HG02852 (cell line): ENCODE measurements around the gene MYH16.
"Not testable (repeated sequence)": the region's sequence is repeated elsewhere in the genome, so short reads cannot be mapped to it uniquely, and the experiment has no call there.

Experiments used
- ATAC-seq: cut with Tn5 transposase; IDR thresholded peaks from one replicate; pipeline ENCODE4 v1.9.1; 2021; ENCODE audit warnings: mild to moderate bottlenecking, moderate library complexity; ENCODE audit not compliant: unreplicated experiment

MYH16 gene

DNA sequence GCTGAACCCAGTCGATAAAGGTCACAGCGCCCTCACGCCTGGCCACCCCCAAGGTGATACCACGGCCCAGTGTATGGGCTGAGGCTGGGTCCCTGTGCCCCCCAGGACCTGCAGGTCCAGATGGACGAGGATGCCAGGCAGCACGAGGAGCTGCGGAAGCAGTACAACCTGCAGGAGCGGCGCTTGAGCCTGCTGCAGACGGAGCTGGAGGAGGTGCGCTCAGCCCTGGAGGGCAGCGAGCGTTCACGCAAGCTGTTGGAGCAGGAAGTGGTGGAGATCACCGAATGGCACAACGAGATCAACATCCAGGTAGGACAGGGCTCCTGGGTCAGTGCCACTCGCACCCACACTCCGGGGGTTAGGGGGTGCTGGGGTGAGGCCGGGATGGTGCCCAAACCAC is 28.9 kb downstream of the MYH16 start:
- no peak for ATAC-seq

DNA sequence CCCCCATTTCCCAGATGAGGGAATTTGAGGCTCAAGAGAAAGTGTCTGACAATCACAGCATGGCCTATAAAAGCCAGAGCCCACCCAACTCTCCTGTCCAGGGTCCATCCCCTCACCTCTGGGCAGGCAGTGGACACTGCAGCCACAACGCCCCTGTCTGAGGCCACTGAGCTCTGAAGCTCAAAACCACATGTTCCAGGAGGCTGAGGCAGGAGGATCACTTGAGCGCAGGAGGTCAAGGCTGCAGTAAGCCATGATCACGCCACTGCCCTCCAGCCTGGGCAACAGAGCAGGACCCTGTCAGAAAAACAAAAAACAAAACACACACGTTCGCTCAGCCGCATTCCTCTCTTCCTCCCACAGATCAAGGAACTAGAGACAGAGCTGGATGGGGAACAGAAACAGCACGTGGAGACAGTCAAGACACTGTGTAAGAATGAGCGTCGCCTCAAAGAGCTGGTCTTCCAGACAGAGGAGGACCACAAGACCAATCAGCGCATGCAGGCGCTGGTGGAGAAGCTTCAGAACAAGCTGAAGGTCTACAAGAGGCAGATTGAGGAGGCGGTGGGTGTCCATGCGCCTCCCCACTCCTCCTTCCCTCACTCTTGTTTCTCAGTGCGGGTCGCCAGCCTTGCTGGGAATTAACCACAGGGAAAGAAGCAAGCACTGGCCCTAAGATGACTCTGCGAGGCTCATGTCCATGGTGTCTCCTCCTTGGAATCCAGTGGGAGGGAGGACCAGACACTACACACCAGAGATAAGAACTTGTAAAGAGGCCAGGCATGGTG is 33.0 kb downstream of the MYH16 start:
- no peak for ATAC-seq

GRCh38 chr7:99308461-99309074 is 35.9 kb downstream of the MYH16 start:
- no peak for ATAC-seq

GRCh38 chr7:99309111-99309510 is 36.5 kb downstream of the MYH16 start:
- no peak for ATAC-seq

GRCh38 chr7:99310004-99310403 is 37.4 kb downstream of the MYH16 start:
- no peak for ATAC-seq

GRCh38 chr7:99311702-99312101 is 39.1 kb downstream of the MYH16 start:
- no peak for ATAC-seq

- ATAC-seq: no peak
Measured at GRCh38 chr7:99312316-99313203, 39.9 kb downstream of the MYH16 start.

GRCh38 chr7:99313204-99313573 is 40.5 kb downstream of the MYH16 start:
- ATAC-seq: no peak

DNA sequence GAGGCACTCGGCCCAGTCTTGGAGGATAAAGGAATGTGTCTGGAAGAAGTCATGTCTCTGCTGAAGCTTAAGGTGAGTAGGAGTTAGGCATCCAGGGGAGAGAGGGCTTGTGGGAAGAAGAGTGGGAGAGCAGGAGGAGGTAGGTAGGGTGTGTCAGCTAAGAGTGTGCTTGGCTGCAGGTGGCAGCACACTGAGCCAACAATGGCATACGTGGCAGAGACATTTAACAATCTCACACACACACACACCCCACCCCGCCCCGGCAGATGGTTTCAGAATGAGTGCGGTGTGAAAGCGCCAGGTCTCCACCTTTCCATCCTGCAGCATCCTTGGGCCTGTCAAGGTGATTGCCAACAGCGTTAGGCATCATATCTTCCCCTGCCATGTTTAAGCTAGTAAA is 41.9 kb downstream of the MYH16 start:
- no peak for ATAC-seq

GRCh38 chr7:99320371-99320770 is 47.7 kb downstream of the MYH16 start:
- ATAC-seq: no peak

GRCh38 chr7:99322659-99323058 is 50.0 kb downstream of the MYH16 start:
- ATAC-seq: not testable (repeated sequence)

DNA sequence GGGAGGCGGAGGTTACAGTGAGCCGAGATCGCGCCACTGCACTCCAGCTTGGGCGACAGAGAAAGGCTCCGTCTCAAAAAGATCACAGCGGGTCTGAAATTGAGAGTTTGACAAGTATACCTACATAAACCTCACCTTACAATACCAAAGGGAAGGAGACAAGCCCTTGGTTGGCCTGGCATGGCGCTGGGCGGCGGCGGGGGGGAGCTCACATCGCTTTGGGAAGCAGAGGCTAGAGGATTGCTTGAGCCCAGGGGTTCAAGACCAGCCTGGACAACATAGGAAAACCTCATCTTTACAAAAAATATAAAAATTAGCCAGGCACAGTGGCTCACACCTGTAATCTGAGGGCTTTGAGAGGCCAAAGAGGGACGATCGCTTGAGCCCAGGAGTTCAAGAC is 51.9 kb downstream of the MYH16 start:
- ATAC-seq: no peak

- no peak for ATAC-seq
Measured at GRCh38 chr7:99325001-99325493, 52.4 kb downstream of the MYH16 start.

- peak; percentile 88 for ATAC-seq
Measured at GRCh38 chr7:99325592-99326407, 53.2 kb downstream of the MYH16 start, which contains the start of gene ARPC1A. Gene ARPC1A (plus strand): TSS chr7:99325898. CDS start chr7:99333354, 7,456 bp downstream.

DNA sequence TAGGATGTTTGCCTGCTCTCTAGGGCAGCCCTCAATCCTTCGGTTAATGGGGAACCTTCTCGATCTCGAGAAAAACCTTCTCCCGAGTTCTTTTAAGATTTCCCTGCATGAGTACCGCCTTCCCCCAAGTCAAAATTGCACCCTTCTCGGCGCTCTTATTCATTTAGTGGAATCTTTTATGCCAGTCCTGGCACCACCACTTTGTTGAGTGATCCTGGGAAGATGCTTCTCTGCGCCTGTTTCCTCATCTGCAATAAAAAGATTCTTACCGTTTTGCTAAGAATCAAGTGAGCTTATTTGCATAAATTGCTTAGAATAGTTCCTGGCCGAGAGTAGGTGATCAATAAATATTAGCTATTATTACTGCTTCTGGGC is 53.8 kb downstream of the MYH16 start:
- ATAC-seq: no peak

DNA sequence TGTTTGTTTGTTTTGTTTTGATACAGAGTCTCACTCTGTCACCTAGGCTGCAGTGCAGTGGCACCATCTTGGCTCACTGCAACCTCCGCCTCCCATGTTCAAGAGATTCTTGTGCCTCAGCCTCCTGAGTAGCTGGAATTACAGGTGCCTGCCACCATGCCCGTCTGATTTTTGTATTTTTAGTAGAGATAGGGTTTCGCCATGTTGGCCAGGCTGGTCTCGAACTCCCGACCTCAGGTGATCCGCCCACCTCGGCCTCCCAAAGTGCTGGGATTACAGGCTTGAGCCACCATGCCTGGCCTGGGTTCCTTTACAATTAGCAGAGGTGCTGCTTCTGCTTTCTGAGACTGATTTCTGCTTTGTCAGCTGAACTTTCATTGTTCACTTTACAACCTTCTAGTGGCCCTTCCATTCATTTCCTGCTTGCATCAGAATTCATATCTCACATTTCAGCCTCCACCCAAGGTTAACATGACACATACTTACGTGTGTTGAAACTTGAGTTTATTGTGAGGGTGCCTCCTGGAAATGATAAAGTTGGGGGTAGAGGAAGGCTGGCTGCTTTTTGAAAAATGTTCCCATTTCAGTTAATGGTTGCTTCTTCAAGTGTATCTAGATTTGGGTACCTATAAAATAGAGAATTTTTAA is 57.8 kb downstream of the MYH16 start:
- not testable (repeated sequence) for ATAC-seq

DNA sequence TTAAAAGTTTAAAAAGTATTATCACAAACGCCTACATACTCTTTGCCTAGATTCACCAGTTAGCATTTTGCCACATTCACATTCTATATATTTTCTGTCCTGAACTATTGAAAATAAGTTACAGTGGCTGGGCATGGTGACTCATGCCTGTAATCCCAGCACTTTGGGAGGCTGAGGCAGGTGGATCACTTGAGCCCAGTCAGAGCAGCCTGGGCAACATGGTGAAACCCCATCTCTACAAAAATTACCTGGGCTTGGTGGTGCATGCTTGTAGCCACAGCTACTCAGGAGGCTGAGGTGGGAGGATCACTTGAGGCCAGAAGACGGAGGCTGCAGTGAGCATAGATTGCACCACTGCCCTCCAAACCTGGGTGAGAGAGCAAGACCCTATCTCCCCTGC is 58.4 kb downstream of the MYH16 start:
- no peak for ATAC-seq

- ATAC-seq: no peak
Measured at GRCh38 chr7:99339595-99339994, 67.0 kb downstream of the MYH16 start.

GRCh38 chr7:99340659-99341058 is 68.0 kb downstream of the MYH16 start:
- ATAC-seq: no peak

DNA sequence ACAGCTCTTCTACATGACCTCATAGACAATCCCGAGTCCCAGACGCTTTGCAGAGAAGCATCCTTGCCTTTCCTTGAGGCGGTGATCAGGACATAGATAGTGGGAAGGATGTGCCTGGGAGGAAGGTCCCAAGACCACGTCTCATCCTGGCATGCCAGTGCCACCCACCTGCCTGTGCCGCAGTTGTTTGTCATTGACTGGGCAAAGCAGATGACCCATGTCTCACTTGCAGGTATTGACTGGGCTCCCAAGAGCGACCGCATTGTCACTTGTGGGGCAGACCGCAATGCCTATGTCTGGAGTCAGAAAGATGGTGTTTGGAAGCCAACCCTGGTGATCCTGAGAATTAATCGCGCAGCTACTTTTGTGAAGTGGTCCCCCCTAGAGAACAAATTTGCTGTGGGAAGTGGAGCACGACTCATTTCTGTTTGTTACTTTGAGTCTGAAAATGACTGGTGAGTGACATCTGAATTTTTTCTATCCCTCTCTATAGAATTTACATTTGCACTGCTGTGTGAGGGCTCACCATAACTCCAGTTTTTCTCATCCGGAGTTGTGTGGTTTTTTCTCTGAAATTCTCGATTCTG is 71.5 kb downstream of the MYH16 start:
- no peak for ATAC-seq
